ENCODE results near the gene SIRT6.

DNA sequence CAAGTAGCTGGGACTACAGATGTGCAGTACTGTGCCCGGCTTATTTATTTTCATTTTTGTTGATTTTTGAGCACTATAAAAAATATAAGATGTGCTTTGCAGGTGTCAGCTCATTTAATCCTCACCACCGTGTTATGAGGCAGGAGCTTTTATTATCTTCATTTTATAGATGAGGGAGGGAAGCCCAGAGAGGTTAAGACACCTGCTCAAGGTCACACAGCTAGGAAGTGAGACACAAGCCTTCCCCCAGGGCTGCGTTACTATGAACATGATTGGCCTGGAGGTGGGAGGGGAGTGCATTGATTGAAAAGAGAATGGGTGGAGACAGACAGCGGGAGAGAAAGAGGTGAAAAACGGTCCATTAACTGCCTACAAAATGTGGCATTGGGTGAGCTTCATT lies 7.3 kb upstream of the SIRT6 start:
- TF ChIP-seq EZH2 (IDR thresholded peaks at IDR 0.05; ENCODE audit: borderline replicate concordance, low read depth, low read length, severe bottlenecking) (no peak), POLR2A (IDR thresholded peaks at IDR 0.05; ENCODE audit: low read depth, low read length) (no peak), JUN (IDR thresholded peaks at IDR 0.05; ENCODE audit: borderline replicate concordance, insufficient read depth, insufficient read length, low read depth) (no peak), POLR2AphosphoS5 (IDR thresholded peaks at IDR 0.05; ENCODE audit: insufficient read depth, low read depth, low read length) (no peak), GATA2 (IDR thresholded peaks at IDR 0.05; ENCODE audit: insufficient read depth, insufficient read length, low read depth, low read length) (no peak), FOS (IDR thresholded peaks at IDR 0.05; ENCODE audit: borderline replicate concordance, insufficient read depth, low read length) (no peak)
- TF ChIP-seq, protein P1, sequence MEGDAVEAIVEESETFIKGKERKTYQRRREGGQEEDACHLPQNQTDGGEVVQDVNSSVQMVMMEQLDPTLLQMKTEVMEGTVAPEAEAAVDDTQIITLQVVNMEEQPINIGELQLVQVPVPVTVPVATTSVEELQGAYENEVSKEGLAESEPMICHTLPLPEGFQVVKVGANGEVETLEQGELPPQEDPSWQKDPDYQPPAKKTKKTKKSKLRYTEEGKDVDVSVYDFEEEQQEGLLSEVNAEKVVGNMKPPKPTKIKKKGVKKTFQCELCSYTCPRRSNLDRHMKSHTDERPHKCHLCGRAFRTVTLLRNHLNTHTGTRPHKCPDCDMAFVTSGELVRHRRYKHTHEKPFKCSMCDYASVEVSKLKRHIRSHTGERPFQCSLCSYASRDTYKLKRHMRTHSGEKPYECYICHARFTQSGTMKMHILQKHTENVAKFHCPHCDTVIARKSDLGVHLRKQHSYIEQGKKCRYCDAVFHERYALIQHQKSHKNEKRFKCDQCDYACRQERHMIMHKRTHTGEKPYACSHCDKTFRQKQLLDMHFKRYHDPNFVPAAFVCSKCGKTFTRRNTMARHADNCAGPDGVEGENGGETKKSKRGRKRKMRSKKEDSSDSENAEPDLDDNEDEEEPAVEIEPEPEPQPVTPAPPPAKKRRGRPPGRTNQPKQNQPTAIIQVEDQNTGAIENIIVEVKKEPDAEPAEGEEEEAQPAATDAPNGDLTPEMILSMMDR (IDR thresholded peaks at IDR 0.05; ENCODE audit: extremely low read depth in 1 of 2, insufficient read depth in 1 of 2, low read depth in 1 of 2, low read length in 2 of 2): no peak
- TF ChIP-seq, protein P2, sequence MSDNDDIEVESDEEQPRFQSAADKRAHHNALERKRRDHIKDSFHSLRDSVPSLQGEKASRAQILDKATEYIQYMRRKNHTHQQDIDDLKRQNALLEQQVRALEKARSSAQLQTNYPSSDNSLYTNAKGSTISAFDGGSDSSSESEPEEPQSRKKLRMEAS (IDR thresholded peaks at IDR 0.05; ENCODE audit: insufficient read depth, insufficient read length): no peak

Data from endothelial cell of umbilical vein (primary cell).